Mesendoderm (in vitro differentiated cells): ENCODE results near the gene TTC24.

ENCODE experiments used
- DNase-seq: peaks from one replicate; pipeline ENCODE4 v3.0.0; 2013
- H2AK5ac ChIP-seq: 2 replicates; pipeline ENCODE4 v1.6.1; 2013; ENCODE audit warnings: low read length, inconsistent platforms
- H2BK120ac ChIP-seq: 2 replicates; pipeline ENCODE4 v1.6.1; 2013; ENCODE audit warnings: low read depth, mild to moderate bottlenecking, low read length, moderate library complexity, mixed read lengths
- H2BK15ac ChIP-seq: replicated peaks from 2 replicates; pipeline ENCODE4 v1.6.1; 2013; ENCODE audit warnings: low read depth, mild to moderate bottlenecking, moderate library complexity
- H2BK5ac ChIP-seq: 2 replicates; pipeline ENCODE4 v1.6.1; 2013; ENCODE audit warnings: low read length, inconsistent platforms
- H3K18ac ChIP-seq: 2 replicates; pipeline ENCODE4 v1.6.1; 2013; ENCODE audit warnings: mild to moderate bottlenecking, low read length, mixed read lengths
- H3K23ac ChIP-seq: one replicate; pipeline ENCODE4 v1.6.1; 2013; ENCODE audit warnings: low read length
- H3K27ac ChIP-seq: 2 replicates; pipeline ENCODE4 v1.5.1; 2013; ENCODE audit warnings: low read depth, mild to moderate bottlenecking, inconsistent platforms, low read length, moderate library complexity
- H3K27me3 ChIP-seq: 2 replicates; pipeline ENCODE4 v1.6.1; 2013; ENCODE audit warnings: low read length, control low read depth, mild to moderate bottlenecking, inconsistent platforms; ENCODE audit not compliant: insufficient read depth, poor library complexity
- H3K36me3 ChIP-seq: 2 replicates; pipeline ENCODE4 v1.6.1; 2013; ENCODE audit warnings: low read length, inconsistent platforms; ENCODE audit not compliant: control insufficient read depth, insufficient read depth
- H3K4ac ChIP-seq: one replicate; pipeline ENCODE4 v1.6.1; 2013; ENCODE audit warnings: low read depth, mild to moderate bottlenecking, low read length, moderate library complexity
- H3K4me1 ChIP-seq: 2 replicates; pipeline ENCODE4 v1.6.1; 2013; ENCODE audit warnings: low read depth, low read length, inconsistent platforms; ENCODE audit not compliant: control insufficient read depth
- H3K4me2 ChIP-seq: 2 replicates; pipeline ENCODE4 v1.6.1; 2013; ENCODE audit warnings: low read length
- H3K4me3 ChIP-seq: 2 replicates; pipeline ENCODE4 v1.5.1; 2013; ENCODE audit warnings: mild to moderate bottlenecking, low read length
- H3K56ac ChIP-seq: one replicate; pipeline ENCODE4 v1.6.1; 2013; ENCODE audit warnings: low read length
- H3K79me1 ChIP-seq: 2 replicates; pipeline ENCODE4 v1.6.1; 2013; ENCODE audit warnings: low read length, inconsistent platforms
- H3K79me2 ChIP-seq: 2 replicates; pipeline ENCODE4 v1.6.1; 2013; ENCODE audit warnings: mild to moderate bottlenecking, low read length; ENCODE audit not compliant: control insufficient read depth, insufficient read depth
- H3K9ac ChIP-seq: 2 replicates; pipeline ENCODE4 v1.6.1; 2013; ENCODE audit warnings: low read length, inconsistent platforms
- H4K5ac ChIP-seq: one replicate; pipeline ENCODE4 v1.6.1; 2013; ENCODE audit warnings: low read length
- H4K8ac ChIP-seq: one replicate; pipeline ENCODE4 v1.6.1; 2013; ENCODE audit warnings: low read depth, mild to moderate bottlenecking, control low read depth, low read length, moderate library complexity
- WGBS: extraction: QIAGEN DNeasy Blood & Tissue Kit; methylation state at CpG from one replicate; pipeline ENCODE4 v1.1.7; 2013; ENCODE audit warnings: low lambda C conversion rate, missing lambda C conversion rate; ENCODE audit not compliant: insufficient coverage; ENCODE audit errors: extremely low coverage; 5-methylcytosine and 5-hydroxymethylcytosine counted together

The TTC24 gene

DNA sequence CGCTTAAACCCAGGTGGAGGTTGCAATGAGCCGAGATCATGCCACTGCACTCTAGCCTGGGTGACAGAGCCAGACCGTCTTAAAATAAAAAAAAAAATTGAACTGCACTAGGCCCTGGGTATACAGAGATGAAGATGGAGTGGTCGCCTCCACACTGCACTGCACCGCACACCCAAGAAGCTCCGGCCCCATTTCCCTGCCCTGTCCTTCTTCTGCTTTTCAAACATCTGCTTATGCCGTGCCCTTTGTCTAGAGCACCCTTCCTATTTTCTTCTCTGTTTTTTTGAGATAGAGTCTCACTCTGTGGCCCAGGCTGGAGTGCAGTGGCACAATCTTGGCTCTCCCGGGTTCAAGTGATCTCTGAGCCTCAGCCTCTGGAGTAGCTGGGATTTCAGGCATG lies 24.6 kb upstream of the TTC24 start:
- H3K23ac ChIP-seq, result no peak overlapping the region
- H3K79me1 ChIP-seq, result no peaks in the 10 kb centered on the region
- H2BK15ac ChIP-seq, result no peak overlapping the region
- no peak overlapping the region for H3K4me3 ChIP-seq
- H3K56ac ChIP-seq, result no peak overlapping the region
- H3K4me2 ChIP-seq, result no peak overlapping the region
- H3K36me3 ChIP-seq, result peaks cover 13% of the 10 kb centered on the region
- no CpG with 5 or more reads among the region's 8 CpGs for WGBS
- no peak overlapping the region for H3K9ac ChIP-seq
- H3K4ac ChIP-seq, result no peak overlapping the region
- no peak overlapping the region for H4K8ac ChIP-seq
- no peak overlapping the region for H4K5ac ChIP-seq
- H3K79me2 ChIP-seq, result no peaks in the 10 kb centered on the region
- no peak overlapping the region for H2BK120ac ChIP-seq
- DNase-seq, result no peak
- H3K27me3 ChIP-seq, result no peaks in the 10 kb centered on the region
- H2AK5ac ChIP-seq, result no peak overlapping the region
- H3K27ac ChIP-seq, result no peak overlapping the region
- no peaks in the 10 kb centered on the region for H3K4me1 ChIP-seq
- no peak overlapping the region for H2BK5ac ChIP-seq
- H3K18ac ChIP-seq, result no peak overlapping the region

DNA sequence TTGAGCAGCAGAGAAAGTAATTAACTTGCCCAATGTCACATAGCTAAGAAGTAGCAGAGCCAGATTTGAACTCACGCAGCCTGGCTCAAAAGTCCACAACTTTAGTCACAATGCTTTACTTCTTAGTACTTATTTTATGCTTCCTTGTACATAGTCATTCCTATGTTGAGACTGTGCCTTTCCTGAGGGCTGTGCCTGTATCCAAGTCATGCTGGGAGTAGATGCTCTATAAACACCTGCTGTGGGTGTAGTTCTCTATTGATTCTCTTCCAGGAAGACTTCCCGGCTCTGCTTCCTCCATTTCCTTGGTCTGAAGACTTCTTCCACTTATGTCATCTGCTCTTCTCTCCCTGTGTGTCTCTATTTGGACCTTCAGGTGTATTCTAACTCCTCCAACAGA lies 23.8 kb upstream of the TTC24 start:
- no CpG with 5 or more reads among the region's 2 CpGs for WGBS
- H2BK15ac ChIP-seq, result no peak overlapping the region

GRCh38 chr1:156556354-156556753 lies 23.2 kb upstream of the TTC24 start:
- no peak overlapping the region for H4K8ac ChIP-seq
- no CpG with 5 or more reads among the region's 9 CpGs for WGBS
- no peak overlapping the region for H3K56ac ChIP-seq
- H4K5ac ChIP-seq, result no peak overlapping the region
- H3K4me3 ChIP-seq, result no peak overlapping the region
- no peak overlapping the region for H2AK5ac ChIP-seq
- H3K4me2 ChIP-seq, result no peak overlapping the region
- H3K27ac ChIP-seq, result no peak overlapping the region
- no peaks in the 10 kb centered on the region for H3K79me2 ChIP-seq
- H3K18ac ChIP-seq, result no peak overlapping the region
- H3K36me3 ChIP-seq, result peaks cover 12% of the 10 kb centered on the region
- no peak overlapping the region for H2BK5ac ChIP-seq
- H3K9ac ChIP-seq, result no peak overlapping the region
- no peaks in the 10 kb centered on the region for H3K79me1 ChIP-seq
- H3K27me3 ChIP-seq, result no peaks in the 10 kb centered on the region
- H2BK120ac ChIP-seq, result no peak overlapping the region
- H3K4ac ChIP-seq, result no peak overlapping the region
- H3K23ac ChIP-seq, result no peak overlapping the region
- H3K4me1 ChIP-seq, result no peaks in the 10 kb centered on the region
- no peak for DNase-seq
- H2BK15ac ChIP-seq, result no peak overlapping the region

More for the DNA sequence above, 23.8 kb upstream of the TTC24 start:
- H3K4me3 ChIP-seq, result no peak overlapping the region
- H3K4me1 ChIP-seq, result no peaks in the 10 kb centered on the region
- H4K8ac ChIP-seq, result no peak overlapping the region
- no peaks in the 10 kb centered on the region for H3K27me3 ChIP-seq
- no peak overlapping the region for H4K5ac ChIP-seq
- H3K9ac ChIP-seq, result no peak overlapping the region
- H3K79me2 ChIP-seq, result no peaks in the 10 kb centered on the region
- no peak overlapping the region for H2AK5ac ChIP-seq
- no peak overlapping the region for H3K56ac ChIP-seq
- no peak overlapping the region for H3K27ac ChIP-seq
- H3K79me1 ChIP-seq, result no peaks in the 10 kb centered on the region
- no peak overlapping the region for H3K23ac ChIP-seq
- no peak overlapping the region for H3K18ac ChIP-seq
- H3K4me2 ChIP-seq, result no peak overlapping the region
- no peak overlapping the region for H3K4ac ChIP-seq
- no peak overlapping the region for H2BK120ac ChIP-seq
- H2BK5ac ChIP-seq, result no peak overlapping the region
- no peak for DNase-seq
- peaks cover 11% of the 10 kb centered on the region for H3K36me3 ChIP-seq

- Histone ChIP-seq H3K4me3 (no peak overlapping the region), H4K5ac (no peak overlapping the region), H3K4me2 (no peak overlapping the region), H2BK15ac (no peak overlapping the region), H3K23ac (no peak overlapping the region), H3K27me3 (no peaks in the 10 kb centered on the region), H2BK5ac (no peak overlapping the region), H3K56ac (no peak overlapping the region), H3K79me1 (no peaks in the 10 kb centered on the region), H3K36me3 (peaks cover 7% of the 10 kb centered on the region), H2AK5ac (no peak overlapping the region), H3K9ac (no peak overlapping the region), H3K4me1 (no peaks in the 10 kb centered on the region), H4K8ac (no peak overlapping the region), H3K27ac (no peak overlapping the region), H3K18ac (no peak overlapping the region), H2BK120ac (no peak overlapping the region), H3K4ac (no peak overlapping the region), H3K79me2 (no peaks in the 10 kb centered on the region)
- WGBS, result no CpG with 5 or more reads among the region's 8 CpGs
- DNase-seq, result no peak
Observed at GRCh38 chr1:156559086-156559796, 20.3 kb upstream of the TTC24 start.

DNA sequence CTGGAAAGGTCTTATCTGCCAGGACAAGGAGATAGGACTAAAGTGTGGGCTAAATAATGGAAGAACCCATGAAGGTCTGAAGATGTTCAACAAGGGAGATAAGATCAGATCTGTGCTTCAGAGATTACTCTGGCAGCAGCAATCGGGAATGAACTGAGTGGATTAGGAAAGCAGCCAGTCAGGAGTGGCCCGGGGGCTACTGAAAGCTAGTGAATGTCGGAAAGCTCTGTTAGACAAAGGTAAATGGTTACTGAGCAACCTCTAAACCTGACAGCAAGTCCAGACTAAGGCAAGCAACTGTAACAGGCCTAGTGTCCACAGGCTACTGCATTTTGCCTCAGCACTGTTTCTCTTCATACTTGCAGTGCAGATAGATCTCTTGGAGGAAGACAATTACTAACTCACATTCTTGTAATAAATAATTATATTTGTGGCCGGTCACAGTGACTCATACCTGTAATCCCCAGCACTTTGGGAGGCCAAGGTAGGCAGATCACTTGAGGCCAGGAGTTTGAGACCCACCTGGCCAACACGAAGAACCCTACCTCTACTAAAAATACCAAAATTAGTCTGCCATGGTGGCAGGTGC lies 19.6 kb upstream of the TTC24 start:
- Histone ChIP-seq H3K4me2 (no peak overlapping the region), H2AK5ac (no peak overlapping the region), H3K4me3 (no peak overlapping the region), H3K4me1 (no peaks in the 10 kb centered on the region), H3K27me3 (no peaks in the 10 kb centered on the region), H3K9ac (no peak overlapping the region), H3K36me3 (peaks cover 9% of the 10 kb centered on the region), H3K18ac (no peak overlapping the region), H2BK120ac (no peak overlapping the region), H3K79me2 (no peaks in the 10 kb centered on the region), H3K79me1 (no peaks in the 10 kb centered on the region), H4K5ac (no peak overlapping the region), H3K56ac (no peak overlapping the region), H2BK5ac (no peak overlapping the region), H3K27ac (no peak overlapping the region), H3K4ac (no peak overlapping the region), H3K23ac (no peak overlapping the region), H2BK15ac (no peak overlapping the region), H4K8ac (no peak overlapping the region)
- no CpG with 5 or more reads among the region's 5 CpGs for WGBS
- peak; percentile 82 for DNase-seq
